Measurements from ENCODE around the gene GCC1. TPM values are rescaled to one million over a fixed set of nuclear protein-coding genes. Genes with fewer than 3 reads are reported as not detected.

GCC1 gene
- total and polyA plus RNA-seq, 7 donors = 7.2 to 19.2 (median 12.2) TPM

DNA sequence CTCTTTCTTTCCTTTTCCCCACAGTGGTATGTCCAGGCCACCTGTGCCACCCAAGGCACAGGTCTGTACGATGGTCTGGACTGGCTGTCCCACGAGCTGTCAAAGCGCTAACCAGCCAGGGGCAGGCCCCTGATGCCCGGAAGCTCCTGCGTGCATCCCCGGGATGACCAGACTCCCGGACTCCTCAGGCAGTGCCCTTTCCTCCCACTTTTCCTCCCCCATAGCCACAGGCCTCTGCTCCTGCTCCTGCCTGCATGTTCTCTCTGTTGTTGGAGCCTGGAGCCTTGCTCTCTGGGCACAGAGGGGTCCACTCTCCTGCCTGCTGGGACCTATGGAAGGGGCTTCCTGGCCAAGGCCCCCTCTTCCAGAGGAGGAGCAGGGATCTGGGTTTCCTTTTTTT is 5.8 kb upstream of the GCC1 start:
- Histone ChIP-seq H3K4me1 (peaks cover 0 to 23% (median 16%) of the 10 kb centered on the region in 4 donors), H3K27me3 (no peaks in the 10 kb centered on the region), H3K27ac (no peak overlapping the region), H3K4me3 (no peak overlapping the region), H3K36me3 (peaks cover 10 to 26% (median 14%) of the 10 kb centered on the region in 4 donors), H3K9me3 (no peaks in the 10 kb centered on the region)
- TF ChIP-seq POLR2A (IDR thresholded peaks at IDR 0.05) = no peak
- no peak for TF ChIP-seq POLR2AphosphoS5 (IDR thresholded peaks at IDR 0.05)
- TF ChIP-seq, protein P1, sequence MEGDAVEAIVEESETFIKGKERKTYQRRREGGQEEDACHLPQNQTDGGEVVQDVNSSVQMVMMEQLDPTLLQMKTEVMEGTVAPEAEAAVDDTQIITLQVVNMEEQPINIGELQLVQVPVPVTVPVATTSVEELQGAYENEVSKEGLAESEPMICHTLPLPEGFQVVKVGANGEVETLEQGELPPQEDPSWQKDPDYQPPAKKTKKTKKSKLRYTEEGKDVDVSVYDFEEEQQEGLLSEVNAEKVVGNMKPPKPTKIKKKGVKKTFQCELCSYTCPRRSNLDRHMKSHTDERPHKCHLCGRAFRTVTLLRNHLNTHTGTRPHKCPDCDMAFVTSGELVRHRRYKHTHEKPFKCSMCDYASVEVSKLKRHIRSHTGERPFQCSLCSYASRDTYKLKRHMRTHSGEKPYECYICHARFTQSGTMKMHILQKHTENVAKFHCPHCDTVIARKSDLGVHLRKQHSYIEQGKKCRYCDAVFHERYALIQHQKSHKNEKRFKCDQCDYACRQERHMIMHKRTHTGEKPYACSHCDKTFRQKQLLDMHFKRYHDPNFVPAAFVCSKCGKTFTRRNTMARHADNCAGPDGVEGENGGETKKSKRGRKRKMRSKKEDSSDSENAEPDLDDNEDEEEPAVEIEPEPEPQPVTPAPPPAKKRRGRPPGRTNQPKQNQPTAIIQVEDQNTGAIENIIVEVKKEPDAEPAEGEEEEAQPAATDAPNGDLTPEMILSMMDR (IDR thresholded peaks at IDR 0.05) = no peak
- no peak for TF ChIP-seq EP300 (IDR thresholded peaks at IDR 0.05)
- no peak for DNase-seq
- intact Hi-C loops (cut with DNase I) = no loop called here
- 96 to 97% methylated on average over 7 of the region's 7 CpGs for WGBS, 2 donors

DNA sequence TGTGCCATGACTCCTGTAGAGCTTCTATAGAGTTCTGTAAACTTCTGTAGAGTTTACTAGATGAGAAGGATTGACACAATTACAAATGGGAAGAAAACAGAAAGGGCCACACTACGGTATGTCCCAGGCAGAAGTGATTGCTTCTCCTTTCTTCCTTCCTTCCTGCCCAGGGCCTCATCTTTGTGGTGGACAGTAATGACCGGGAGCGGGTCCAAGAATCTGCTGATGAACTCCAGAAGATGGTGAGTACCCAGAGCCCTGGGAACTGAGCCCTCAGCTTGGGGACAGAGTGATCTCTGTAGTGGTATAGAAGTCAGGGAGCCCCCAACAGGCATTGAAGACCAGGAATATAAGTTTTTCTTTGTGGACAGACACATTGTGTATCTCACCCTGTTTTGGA is 4.5 kb upstream of the GCC1 start:
- WGBS, 2 donors = 84 to 93% methylated on average over 3 of the region's 3 CpGs
- TF ChIP-seq EP300 (IDR thresholded peaks at IDR 0.05) (no peak), POLR2A (IDR thresholded peaks at IDR 0.05) (no peak), POLR2AphosphoS5 (IDR thresholded peaks at IDR 0.05) (no peak)
- TF ChIP-seq, protein P1 (IDR thresholded peaks at IDR 0.05) = no peak
- Histone ChIP-seq H3K4me1 (peaks cover 0 to 31% (median 23%) of the 10 kb centered on the region in 4 donors), H3K9me3 (no peaks in the 10 kb centered on the region), H3K4me3 (no peak overlapping the region), H3K36me3 (peaks cover 10 to 26% (median 14%) of the 10 kb centered on the region in 4 donors), H3K27me3 (no peaks in the 10 kb centered on the region), H3K27ac (no peak overlapping the region)
- DNase-seq = no peak
- intact Hi-C loops (cut with DNase I) = loop anchor here (5.0 to 10.0 kb wide), 3 partner anchors 367 to 817 kb away; partner anchors contain the start of genes IMPDH1 and LRRC4

DNA sequence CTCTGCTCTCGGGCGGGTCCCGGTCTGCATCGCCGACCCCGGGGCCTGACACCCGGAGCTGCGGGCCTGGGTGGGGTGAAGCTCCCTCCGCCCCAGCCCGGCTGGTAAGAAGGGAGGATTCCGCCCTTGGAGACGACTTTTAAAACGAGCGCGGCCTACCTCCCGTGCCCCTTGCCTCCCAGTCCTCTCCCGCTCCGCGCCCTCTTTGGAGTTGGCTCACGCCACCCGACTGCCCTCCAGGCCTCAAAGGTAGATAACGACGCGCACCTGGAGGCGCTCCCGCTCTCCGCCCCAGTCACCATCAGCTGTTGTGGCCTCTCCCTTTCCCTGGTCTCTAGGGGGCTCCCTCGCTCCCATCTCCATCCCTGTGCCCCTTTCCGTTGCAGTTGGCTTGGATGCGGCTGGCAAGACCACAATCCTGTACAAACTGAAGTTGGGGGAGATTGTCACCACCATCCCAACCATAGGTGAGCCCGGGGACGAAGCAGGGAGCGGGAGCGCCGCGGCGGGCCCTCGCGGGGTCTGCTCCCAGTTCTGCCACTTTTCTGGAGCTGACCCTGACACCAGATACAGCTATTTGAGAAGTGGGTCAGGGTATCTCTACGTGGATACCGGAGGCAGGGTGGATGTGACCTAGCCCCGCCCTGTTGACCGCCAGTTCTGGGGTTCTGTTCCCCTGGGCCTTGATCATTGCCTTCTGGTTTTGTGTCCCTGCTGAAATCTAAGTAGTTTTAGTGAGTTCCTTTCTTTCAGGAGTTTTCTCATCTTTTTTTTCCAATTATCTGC is 3.5 kb upstream of the GCC1 start:
- DNase-seq = peak; percentile 80
- Histone ChIP-seq H3K9me3 (no peaks in the 10 kb centered on the region), H3K4me3 (peak overlapping the region; percentile 81 to 97 (median 92)), H3K36me3 (peaks cover 10 to 26% (median 14%) of the 10 kb centered on the region in 4 donors), H3K27ac (peak overlapping the region; percentile 89 to 95 (median 93)), H3K4me1 (peaks cover 0 to 41% (median 33%) of the 10 kb centered on the region in 4 donors), H3K27me3 (no peaks in the 10 kb centered on the region)
- TF ChIP-seq, protein P1 (IDR thresholded peaks at IDR 0.05) = peak in 2 of 4 experiments; percentile 24 to 26
- TF ChIP-seq POLR2A (IDR thresholded peaks at IDR 0.05) (peak in 1 of 2 donors; percentile 10), POLR2AphosphoS5 (IDR thresholded peaks at IDR 0.05) (peak in 3 of 4 donors; percentile 9 to 30 (median 27)), EP300 (IDR thresholded peaks at IDR 0.05) (no peak)
- 10 to 14% methylated on average over 43 of the region's 43 CpGs for WGBS, 2 donors
- intact Hi-C loops (cut with DNase I) = loop anchor here (1.0 to 10.0 kb wide), 4 partner anchors 63 to 818 kb away; partner anchors contain the start of genes IMPDH1, LRRC4 and SND1

DNA sequence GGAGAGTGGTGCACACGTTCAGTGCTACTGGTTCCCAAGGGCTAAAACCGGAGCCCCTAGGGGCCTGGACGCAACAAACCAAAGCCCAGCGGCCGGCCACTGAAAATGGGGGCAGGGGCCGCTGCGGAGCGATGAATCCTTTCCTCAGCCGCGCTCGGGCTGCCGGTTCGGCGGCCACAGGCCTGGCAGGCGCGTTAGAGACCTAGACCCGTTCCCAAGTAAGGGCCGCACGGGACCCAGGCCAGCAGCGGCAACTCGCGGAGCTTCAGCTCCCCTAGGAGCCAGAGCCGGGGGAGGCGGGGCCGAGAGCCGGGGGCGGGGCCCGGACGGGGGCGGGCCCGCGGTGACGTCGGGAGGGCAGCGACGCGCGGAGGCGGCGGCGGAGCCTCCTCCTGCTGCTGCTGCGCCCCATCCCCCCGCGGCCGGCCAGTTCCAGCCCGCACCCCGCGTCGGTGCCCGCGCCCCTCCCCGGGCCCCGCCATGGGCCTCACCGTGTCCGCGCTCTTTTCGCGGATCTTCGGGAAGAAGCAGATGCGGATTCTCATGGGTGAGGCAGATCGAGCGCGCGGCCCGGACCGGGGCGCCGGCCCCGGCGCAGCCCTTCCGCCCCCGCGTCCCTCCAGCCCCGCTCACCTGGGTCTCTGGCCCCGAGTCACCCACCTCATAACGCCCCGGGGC is 2.8 kb upstream of the GCC1 start, which contains the start of gene ARF5:
ARF5 (plus strand) TSS at position 393 of the 678 bp plus-strand sequence; CDS start at position 481, 88 bp downstream.
- H3K36me3 ChIP-seq = peaks cover 10 to 26% (median 15%) of the 10 kb centered on the region in 4 donors
- WGBS, 2 donors = 1% methylated on average over 77 of the region's 77 CpGs
- peak; percentile 95 for DNase-seq
- no peaks in the 10 kb centered on the region for H3K9me3 ChIP-seq
- peak within 1 kb of the TSS; percentile 81 to 97 (median 92) for H3K4me3 ChIP-seq
- no peaks in the 10 kb centered on the region for H3K27me3 ChIP-seq
- H3K4me1 ChIP-seq = peaks cover 0 to 48% (median 41%) of the 10 kb centered on the region in 4 donors
- H3K27ac ChIP-seq = peak within 1 kb of the TSS; percentile 89 to 95 (median 93)
- intact Hi-C loops (cut with DNase I) = loop anchor here (1.0 to 10.0 kb wide), 4 partner anchors 64 to 819 kb away; partner anchors contain the start of genes IMPDH1, LRRC4 and SND1
- peak; percentile 83 to 89 (median 88) for TF ChIP-seq POLR2AphosphoS5 (IDR thresholded peaks at IDR 0.05)
- TF ChIP-seq EP300 (IDR thresholded peaks at IDR 0.05) = no peak
- TF ChIP-seq POLR2A (IDR thresholded peaks at IDR 0.05) = peak; percentile 60 to 65

Measured in sigmoid colon (tissue), 7 donors.